Kasumi-1 (cell line): ENCODE results near the gene LTC4S.
A peak's percentile ranks its signal among the peaks of the same experiment; 100 is the strongest.
"Not testable (repeated sequence)": the region's sequence is repeated elsewhere in the genome, so short reads cannot be mapped to it uniquely, and the experiment has no call there.

Experiments
- DNase-seq, 2 experiments: peaks; one replicate each; lab custom pipeline; 2025; lab: John Stamatoyannopoulos, UW

Gene LTC4S

DNA sequence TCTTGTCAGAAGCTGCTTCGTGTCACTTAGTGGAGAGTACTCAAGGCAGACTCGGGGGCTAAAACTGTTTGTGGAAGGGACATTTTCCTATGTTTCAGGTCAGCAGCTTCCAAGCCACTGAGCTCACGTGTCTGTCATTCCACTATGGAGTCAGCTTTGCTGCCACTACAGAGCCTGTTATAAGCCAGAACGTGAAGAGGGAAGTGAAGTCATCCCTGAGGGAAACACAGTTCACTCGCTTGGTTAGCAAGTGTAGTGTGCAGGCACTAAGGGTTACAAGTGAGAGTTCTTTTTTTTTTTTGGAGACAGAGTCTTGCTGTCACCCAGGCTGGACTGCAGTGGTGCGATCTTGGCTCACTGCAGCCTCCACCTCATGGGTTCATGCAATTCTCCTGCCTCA, 24.5 kb upstream of the LTC4S start:
- no peak for DNase-seq

DNA sequence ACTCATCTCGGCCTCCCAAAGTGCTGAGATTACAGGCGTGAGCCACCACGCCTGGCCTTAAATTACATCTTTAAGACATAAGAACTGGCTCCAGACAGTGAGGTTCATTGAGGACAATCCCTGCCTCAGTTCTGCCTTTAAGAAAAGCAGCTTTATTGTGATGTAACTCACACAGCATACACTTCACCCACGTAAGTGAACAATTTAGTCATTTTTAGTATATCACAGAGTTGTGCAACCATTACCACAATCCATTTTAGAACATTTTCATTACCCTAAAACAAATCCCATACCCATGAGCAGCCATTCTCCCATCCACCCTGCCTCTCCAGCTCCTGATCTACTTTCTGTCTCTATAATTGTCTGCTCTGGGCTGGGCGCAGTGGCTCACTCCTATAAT, 24.0 kb upstream of the LTC4S start:
- no peak for DNase-seq

DNA sequence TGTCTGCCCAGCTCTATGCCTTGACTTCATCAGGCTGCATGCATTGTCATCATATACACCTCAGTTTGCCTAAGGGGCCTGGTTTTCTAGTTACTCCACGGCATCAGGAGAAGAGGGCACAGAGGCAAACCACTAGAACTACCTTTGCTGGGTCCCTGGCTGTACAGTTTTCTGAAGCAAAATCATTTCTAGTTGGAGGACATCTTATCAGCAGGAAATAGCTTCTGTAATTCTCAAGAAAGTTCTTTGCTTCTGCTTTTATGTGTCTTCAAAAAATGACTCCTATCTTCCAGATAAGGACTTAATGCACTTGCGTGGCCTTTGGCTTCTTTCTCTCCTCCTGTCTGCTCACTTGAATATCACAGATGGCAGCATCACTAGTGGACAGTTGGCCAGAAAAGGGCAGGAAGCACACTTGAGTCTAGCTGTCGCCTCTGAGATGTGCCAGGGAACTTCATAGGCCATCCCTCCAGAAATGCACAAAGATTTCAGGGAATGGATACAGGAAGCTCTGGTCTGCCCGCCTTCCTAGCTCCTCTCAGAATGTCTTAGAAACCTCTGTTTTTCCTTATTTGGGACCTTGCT, 22.4 kb upstream of the LTC4S start:
- no peak for DNase-seq

DNA sequence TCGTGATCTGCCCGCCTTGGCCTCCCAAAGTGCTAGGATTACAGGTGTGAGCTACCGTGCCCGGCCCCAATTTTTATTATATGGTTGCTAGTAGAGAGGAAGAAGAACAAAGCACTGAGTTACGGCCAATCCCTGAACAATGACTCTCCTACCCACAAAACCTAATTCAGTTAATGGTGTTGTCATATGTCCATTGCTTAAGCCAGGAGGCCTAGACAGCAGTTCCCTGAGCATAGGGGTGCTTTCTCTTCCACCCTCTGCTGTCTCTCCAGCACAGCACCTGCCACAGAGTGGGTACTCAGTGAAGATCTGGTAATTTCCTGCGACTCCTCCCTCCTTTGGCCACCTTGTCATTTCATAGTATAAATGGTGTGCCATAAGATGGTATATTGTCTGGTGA, 21.4 kb upstream of the LTC4S start:
- no peak for DNase-seq

DNA sequence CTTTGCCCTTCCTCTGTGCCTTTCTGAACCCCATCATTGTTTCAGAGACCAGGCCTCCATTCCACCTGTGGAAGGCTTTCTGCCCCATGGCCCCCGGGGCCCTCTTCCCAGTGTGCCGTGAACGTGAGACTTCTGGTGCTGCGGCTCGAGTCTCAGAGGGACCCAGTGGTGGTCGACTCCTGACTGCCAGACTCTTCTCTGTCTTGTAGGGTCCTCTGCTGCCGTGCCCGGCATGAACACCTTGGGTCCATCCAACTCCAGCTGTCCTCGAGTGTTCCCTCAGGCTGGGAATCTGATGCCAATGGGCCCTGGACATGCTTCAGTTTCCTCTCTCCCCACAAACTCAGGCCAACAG, 20.1 kb upstream of the LTC4S start:
- no peak for DNase-seq

DNA sequence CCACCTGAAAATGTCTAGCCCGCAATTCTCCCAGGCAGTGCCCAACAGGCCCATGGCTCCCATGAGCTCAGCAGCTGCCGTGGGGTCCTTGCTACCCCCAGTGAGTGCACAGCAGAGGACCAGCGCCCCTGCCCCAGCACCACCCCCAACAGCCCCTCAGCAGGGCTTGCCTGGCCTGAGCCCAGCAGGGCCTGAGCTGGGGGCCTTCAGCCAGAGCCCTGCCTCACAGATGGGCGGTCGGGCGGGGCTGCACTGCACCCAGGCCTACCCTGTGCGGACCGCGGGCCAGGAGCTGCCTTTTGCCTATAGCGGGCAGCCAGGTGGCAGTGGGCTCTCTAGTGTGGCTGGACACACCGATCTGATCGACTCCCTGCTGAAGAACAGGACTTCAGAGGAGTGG, 19.3 kb upstream of the LTC4S start:
- no peak for DNase-seq

DNA sequence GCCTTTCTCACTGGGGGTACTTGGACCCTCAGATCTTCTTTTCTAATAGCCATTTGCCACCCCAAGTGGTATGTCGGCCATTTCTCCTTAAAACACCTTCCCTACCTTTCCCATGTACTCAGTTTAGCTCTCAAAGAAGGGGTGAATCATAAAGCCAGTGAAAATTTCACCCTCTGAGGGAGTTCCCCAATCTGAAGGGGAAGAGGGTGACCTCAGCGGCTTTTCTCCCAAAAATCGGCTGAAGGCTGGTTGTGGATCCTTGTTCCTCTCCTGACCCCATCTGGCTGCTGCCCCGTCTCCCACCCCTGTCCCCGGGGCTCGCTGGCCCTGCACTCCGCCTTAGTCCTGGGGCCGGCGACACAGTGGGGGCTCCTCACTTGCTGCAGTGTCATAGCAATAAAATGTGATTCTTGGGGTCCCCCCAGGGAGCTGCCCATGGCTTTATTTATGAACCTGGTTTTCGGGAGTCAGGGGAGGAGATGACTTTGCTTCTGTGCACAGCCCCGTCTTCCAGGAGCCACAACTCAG, 17.3 kb upstream of the LTC4S start:
- DNase-seq, result no peak

DNA sequence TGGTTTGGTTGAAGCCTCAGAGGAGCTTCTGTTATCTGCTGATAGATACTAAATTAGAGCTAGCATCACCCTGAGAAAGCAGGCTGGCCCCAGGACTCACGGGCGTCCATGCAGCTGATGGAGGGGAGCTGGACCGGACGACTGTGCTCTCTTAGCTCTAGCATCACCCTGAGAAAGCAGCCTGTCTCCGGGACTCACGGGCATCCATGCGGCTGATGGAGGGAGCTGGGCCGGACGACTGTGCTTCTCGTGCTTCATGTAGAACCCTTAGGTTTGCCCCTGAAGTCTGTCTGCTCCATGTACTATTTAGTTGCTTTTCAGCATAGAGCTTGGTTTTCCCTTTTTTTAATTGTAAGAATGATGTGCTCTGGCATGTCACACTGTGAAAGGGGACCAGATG, 16.3 kb upstream of the LTC4S start:
- no peak for DNase-seq

DNA sequence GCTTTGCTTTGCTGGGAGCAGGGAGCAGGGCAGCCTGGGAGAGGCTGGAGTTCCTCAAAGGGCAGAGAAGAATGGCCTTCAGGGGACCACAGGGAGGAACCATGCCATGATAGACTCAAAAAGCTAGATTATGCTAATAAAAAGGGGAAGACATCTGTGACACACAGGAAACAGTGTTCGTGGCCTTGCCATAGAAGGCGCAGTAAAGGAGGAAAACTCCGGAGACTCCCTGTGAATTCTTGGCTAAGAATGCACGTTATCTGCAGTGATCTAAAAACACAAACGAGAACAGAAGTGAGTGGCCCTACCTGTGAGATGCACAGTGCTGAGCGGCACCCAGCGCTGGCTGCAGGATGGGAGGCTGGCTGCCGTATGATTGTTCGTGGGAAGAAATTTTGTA, 15.9 kb upstream of the LTC4S start:
- DNase-seq, result peak; percentile 75 to 86

DNA sequence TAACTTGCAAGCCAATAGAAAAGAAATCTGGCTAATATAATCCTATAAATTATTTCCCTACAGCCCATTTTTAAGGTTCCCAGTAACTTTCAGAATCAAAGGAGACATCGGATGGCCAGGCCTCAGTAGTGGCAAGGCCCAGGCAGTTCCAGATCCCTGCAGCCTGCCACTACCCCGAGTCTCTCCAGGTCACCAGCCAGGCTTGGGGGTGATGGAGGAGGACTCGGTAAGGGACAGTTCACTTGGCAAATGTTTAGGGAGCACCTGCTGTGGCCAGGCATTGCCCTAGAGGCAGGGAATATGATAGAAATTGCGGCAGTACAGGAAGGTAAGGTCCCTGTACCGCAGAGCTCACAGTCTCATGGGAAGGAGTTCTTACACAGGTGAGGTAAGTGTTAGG, 15.2 kb upstream of the LTC4S start:
- DNase-seq, result no peak

DNA sequence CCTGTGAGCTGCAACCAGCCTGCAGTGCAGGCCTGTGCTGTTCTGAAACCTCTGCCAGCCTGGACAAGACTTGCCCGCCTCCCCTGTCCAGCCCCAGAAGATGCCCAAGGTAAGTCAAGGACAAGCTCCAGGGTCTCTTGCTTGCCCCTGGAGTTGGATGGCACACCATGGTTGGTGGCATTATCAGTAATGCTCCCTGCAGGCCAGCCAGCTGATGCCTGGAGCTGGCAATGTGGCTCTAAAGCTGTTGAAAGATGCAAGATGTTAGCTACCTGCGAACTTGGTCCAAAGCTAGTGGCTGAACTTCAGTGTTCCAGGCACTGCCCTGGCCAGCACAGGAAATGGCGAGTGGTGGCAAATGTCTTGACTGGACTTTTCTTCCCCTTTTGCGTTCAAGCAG, 14.0 kb upstream of the LTC4S start:
- no peak for DNase-seq

DNA sequence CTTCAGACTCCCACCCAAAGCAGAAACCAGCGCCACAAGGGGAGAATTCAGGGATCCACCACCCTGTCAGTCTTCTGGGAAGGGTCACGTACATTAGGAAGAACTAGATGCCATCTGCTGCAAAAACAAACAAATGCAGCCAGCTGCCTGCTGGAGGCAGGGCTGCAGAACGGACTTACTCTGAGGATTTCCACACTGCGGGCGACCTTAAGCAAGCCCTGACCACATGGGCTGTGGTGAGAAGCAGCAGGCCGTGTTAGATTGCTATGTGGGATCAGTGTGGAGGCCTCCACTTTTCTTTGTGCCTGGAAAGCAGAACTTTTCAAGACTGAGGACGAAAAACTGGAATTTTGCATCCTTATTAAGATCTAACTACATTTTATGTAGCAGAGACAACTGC, 13.4 kb upstream of the LTC4S start:
- DNase-seq, result no peak

DNA sequence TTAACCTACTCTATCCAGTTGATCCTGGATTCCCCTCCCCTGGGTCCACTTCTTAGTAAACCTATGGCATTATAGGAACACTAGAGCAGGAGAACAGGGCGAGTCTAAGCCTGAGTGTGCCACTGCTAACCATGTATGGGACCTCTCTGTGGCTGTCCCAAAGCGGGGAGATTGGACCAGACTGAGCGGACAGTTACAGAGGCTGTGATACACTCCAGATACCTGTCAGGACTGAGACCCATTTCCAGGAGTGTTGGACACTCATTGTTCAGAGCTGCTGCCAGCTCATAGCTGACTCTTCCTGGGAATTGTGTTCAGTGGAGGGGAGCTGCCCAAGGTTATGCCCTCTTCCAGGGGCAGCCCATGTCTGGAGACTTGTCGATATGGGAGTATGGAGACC, 11.9 kb upstream of the LTC4S start:
- no peak for DNase-seq

DNA sequence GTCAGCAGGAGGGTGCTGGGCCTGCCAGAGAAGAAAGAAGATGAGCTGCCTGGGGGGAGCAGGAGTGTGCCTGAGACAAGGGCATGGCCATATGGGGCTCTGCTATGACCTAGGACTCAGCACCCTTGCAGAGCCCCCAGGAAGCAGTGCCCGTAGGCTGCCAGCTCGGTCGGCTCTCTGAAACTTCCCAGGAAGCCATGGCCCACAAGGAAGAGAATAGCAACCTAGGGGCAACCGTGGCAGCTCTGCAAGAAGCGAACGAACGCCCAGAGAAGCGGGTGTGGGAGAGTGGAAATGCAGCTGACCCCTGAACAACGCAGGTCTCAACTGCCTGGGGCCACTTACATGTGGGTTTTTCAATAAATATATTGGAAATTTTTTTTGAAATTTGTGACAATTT, 10.7 kb upstream of the LTC4S start:
- DNase-seq, result no peak

DNA sequence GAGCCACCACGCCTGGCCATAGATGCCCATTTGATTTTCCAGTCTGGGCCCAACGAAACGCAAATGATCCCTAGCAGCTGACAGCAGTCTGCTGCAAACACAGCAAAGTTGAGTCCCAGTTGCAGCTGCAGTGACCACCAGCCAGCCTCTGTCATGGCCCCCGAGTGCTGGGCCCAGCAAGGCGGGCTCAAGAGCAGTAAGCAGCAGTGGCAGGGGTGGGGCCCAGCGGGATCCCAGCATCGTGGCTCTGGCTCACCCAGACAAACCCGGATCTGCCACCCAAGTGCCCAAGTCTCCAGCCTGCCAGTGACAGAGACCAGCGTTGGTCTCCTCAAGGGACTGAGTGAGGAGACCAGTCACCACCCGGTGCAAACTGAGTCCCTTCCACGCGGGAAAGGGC, 6.9 kb upstream of the LTC4S start:
- DNase-seq, result no peak

DNA sequence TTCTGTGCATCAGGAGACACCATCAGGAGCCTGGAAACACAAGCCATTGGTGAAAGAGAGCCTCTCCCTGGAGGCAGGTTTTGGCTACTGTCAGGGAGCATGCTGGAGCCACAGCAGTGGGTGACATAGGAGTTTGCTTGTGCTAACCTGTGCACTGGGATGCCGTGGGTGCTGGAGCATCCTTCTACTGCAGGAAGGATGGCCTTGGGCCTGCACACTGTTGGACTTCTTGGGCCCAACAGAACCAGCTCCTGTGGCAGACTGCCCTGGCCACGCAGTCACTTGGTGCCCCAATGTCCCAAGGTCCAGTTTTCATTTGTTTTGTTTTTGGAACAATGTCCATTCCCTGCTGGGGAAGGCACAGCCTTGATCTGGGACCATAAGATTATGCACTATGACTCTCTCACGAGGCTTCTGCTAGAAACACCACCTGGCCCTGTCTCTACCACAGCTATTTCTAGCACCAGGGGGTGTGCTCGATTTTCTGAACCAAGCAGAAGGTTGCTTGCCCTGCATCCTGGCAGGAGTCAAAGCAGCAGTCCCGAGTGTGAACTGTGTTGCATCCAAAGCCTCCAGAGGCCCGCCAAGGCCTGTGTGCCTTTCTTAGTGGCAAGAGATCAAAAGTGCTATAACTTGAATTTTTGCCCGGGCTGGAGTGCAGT, 5.5 kb upstream of the LTC4S start:
- DNase-seq, result no peak

DNA sequence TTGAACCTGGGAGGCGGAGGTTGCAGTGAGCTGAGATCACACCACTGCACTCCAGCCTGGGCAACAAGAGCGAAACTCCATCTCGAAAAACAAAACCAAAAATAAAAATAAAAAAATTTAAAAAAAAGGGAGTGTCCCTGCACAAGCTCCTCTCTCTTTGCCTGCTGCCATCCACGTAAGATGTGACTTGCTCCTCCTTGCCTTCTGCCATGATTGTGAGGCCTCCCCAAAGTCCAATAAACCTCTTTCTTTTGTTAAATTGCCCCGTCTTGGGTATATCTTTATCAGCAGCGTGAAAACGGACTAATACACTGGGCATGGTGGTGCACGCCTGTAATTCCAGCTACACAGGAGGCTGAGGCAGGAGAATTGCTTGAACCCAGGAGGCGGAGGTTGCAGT, 4.5 kb upstream of the LTC4S start:
- not testable (repeated sequence) for DNase-seq

DNA sequence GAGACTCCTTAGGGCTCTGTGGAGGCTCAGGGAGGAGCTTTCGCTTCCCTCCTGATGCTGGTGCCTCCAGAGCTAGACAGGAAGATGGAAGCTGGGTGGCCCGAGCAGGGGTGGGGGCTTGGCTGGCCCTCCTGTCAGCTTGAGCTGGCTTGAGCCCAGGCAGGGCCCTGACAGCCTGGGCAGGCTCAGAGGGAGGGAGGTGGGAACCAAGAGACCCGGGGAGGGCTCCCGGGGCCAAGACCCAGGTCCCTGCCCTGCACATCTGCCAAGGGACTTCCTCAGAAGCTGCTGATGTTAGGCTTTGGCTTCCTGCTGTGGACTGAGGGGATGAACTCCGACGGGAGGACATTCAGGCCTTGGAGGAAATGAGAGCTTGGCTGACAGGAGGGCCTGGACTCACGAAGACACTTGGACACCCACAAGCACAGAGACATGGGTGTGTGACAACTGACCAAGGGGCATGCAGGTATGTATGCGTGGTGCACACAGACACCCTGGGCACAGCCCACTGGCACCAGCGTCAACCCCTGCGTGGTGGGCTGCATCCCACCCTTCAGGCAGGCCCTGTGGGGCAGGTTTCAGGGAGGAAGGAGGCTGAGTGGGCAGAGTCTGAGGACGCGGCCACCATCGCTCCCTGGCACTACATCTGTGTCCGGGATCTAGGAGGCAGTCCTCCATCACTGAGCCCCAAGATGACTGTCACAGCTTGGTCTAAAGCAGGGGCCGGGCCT, 1.7 kb upstream of the LTC4S start:
- peak; percentile 33 to 39 for DNase-seq

DNA sequence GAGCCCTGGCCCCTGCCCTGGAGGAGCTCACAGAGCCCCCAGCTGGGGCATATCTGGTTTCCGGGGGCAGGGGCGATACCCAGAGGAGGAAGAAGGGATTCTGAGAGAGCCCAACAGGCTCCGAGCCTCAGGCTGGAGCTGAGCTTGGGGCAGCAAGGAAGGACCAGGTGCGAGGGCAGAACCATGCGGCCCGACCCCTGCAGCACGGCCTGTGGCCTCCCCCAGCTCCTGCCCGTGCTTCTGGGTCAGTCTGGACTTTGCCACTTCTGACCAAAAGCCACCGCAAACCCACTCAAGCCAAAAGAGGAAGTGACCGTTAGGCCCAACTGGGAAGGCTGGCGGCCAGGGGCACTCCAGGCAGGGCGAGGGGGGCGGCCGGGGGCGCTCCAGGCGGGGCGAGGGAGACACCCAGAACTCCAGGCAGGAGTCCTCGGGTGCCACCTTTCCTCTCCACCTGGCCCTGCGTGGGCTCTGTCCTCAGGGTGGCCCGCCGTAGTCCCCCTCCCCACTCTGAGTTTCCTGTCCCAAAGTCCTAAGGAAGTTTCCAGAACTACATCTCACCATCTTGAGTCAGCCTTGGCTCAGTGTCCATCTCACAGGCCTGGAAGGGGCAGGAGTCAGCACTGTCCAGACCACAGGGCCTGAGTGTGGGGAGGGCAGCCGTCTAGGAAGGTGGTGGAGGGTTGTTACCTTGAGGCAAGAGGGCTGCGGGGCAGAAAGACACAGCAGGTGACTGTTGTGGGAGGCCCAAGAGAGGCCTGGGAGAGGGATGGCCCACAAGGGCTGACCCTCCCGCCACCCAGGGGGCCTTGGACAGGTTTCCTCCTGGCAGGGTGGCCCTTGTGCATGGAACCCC, 946 bp upstream of the LTC4S start:
- no peak for DNase-seq

DNA sequence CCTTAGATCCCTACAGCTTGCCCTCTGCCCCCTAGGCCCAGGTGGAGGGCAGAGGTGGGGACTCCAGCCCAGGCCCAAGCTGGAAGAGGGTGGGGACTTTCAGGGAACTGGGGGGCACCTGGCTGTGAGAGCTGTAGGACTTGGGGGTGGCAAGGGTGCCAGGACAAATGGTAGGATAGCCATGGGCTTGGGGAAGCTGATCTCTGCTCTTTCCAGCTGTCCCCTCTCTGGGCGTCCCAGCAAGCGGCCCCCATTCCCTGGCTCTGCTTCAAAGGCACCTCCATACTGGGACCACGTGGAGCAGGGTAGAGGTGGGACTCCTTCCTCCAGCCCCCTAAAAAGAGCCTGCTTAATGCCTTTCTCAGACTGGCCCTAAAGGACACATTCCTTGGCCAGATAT, 385 bp downstream of the LTC4S start:
- no peak for DNase-seq

DNA sequence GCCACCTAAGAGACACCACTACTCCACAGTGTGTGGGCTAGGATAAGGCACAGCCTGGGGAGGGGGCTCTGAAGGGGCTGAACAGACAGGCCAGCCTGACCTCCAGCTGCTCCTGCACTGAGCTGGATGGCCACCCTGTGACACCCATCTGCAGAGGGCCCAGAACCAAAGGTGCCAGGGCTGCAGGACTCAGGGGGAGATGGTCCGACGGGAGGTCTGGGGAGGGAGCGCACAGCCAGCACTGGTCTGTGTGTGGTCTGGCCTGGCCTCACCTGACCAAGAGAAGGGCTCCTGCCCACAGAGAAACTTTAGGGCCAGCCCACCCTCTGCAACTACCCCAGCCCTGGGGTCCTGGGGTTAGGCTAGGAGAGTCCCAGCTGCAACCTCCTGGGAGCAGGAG, 789 bp downstream of the LTC4S start:
- DNase-seq, result no peak

DNA sequence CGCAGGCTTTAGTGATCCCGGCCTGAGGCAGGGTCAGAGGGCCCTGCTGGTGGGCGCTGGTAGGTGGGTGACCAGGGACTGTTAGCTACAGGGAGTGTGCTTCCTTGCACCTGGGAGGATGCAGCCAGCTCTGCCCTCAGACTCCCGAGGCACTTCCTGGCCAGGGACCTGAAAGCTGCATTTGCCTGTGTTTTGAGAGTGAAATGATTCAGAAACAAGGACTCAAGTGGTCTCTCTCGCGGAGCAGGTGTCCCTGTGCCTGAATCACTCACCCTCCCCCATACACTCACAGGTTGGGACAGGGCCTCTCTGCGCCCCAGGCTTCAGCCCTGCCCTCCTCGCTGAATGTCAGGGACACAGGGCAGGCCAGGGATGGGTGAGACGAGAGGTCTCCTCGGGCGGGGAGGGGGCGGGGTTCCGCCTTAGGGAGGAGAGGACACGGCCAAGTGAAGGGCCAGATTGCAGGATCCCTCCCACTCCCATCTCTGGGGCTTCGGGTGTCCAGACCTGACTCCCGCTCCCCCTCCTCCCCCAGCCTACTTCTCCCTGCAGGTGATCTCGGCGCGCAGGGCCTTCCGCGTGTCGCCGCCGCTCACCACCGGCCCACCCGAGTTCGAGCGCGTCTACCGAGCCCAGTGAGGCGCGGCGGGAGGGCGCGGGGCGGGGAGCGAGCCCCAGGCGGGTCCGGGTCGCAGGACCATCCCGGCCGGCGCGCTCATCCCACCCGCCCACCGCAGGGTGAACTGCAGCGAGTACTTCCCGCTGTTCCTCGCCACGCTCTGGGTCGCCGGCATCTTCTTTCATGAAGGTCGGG, 1.5 kb downstream of the LTC4S start:
- no peak for DNase-seq
